ENCODE measurements around the gene EDNRA.
"Not testable (repeated sequence)": the region's sequence is repeated elsewhere in the genome, so short reads cannot be mapped to it uniquely, and the experiment has no call there.

Gene EDNRA

DNA sequence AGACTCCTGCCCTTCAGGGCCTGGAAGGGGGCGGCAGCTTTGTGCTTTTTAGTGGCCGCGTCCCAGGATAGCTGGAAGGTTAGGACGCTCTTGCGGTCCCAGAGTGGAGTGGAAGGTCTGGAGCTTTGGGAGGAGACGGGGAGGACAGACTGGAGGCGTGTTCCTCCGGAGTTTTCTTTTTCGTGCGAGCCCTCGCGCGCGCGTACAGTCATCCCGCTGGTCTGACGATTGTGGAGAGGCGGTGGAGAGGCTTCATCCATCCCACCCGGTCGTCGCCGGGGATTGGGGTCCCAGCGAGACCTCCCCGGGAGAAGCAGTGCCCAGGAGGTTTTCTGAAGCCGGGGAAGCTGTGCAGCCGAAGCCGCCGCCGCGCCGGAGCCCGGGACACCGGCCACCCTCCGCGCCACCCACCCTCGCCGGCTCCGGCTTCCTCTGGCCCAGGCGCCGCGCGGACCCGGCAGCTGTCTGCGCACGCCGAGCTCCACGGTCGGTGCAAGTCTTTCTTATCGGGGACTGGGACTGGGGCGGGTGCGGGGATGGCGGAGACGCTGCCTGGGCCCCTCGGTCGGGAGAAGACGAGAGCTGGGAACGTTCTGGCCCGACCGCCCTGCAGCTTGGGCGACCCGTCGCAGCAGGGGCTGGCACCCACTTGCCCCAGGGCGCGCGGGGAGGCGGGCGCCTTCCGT, at the start of gene EDNRA:
Gene EDNRA, plus strand, starts transcription at position 207 of the 686 bp plus-strand sequence. CDS start 4,585 bp downstream, outside the sequence.
- H3K4me3 ChIP-seq (replicated peaks; ENCODE audit: low read depth, low read length), result peak within 1 kb of the TSS; percentile 58
- peak; percentile 54 for DNase-seq (ENCODE audit: low read depth)
- TF ChIP-seq, protein P1, sequence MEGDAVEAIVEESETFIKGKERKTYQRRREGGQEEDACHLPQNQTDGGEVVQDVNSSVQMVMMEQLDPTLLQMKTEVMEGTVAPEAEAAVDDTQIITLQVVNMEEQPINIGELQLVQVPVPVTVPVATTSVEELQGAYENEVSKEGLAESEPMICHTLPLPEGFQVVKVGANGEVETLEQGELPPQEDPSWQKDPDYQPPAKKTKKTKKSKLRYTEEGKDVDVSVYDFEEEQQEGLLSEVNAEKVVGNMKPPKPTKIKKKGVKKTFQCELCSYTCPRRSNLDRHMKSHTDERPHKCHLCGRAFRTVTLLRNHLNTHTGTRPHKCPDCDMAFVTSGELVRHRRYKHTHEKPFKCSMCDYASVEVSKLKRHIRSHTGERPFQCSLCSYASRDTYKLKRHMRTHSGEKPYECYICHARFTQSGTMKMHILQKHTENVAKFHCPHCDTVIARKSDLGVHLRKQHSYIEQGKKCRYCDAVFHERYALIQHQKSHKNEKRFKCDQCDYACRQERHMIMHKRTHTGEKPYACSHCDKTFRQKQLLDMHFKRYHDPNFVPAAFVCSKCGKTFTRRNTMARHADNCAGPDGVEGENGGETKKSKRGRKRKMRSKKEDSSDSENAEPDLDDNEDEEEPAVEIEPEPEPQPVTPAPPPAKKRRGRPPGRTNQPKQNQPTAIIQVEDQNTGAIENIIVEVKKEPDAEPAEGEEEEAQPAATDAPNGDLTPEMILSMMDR (IDR thresholded peaks at IDR 0.05; ENCODE audit: low read length, missing control alignments), result no peak

DNA sequence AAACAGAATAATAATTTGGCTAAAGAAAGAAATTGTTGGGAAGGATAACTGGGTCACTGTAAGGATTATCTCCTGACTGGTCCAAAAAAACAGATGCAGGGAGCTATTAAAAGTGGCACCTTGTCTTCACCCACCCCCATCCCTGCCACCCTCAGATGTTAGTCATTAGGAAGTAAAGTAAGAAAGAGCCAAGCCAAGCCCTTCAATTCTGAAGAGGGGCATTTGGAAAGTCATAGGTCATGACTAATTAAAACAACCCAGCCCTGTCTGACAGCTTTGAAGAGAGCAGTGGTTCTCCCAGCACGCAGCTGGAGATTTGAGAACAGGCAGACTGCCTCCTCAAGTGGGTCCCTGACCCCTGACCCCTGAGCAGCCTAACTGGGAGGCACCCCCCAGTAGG, 46.5 kb upstream of the EDNRA start:
- DNase-seq (ENCODE audit: low read depth); H3K4me3 ChIP-seq (replicated peaks; ENCODE audit: low read depth, low read length): not testable (repeated sequence)

DNA sequence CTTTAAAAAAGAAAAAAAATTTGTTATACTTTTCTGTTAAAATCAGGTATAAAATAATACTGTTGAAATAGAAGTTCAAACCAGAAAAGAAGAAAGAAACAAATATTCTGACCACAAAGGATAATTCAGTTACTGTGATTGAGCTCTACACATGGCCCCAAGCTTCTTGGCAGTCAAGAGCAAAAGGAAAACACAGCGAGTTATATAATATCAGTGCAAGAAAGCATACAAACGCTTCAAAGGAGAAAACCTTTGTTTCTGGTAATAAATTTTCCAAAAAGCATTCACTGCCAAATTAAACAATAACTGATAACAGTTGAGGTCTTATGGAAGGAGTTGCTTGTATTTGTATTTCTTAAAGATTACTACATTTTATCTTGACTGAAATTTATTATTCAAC, 40.5 kb upstream of the EDNRA start:
- no peak overlapping the region for H3K4me3 ChIP-seq (replicated peaks; ENCODE audit: low read depth, low read length)
- peak; percentile 15 for DNase-seq (ENCODE audit: low read depth)
- TF ChIP-seq, protein P1 (IDR thresholded peaks at IDR 0.05; ENCODE audit: low read length, missing control alignments), result no peak

DNA sequence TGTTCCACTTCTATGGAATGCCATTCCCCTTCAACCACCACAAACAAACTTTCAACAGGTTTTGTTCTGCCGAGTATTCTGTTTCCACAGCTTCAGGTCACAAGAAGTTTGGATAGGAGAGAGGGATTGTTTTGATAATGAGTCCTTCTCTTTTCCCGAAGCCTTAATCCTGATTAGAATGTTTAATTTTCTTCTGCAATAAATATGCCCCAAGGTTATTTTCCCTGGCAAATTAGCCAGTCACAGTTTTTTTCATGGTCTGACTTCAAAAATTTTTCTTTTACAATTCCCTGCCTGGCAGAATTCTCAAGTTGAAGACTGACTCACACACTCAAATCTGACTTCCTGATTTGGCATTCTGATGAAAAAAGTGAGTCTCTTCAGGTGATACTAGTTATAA, 33.1 kb upstream of the EDNRA start:
- peak; percentile 10 for DNase-seq (ENCODE audit: low read depth)
- no peak overlapping the region for H3K4me3 ChIP-seq (replicated peaks; ENCODE audit: low read depth, low read length)

DNA sequence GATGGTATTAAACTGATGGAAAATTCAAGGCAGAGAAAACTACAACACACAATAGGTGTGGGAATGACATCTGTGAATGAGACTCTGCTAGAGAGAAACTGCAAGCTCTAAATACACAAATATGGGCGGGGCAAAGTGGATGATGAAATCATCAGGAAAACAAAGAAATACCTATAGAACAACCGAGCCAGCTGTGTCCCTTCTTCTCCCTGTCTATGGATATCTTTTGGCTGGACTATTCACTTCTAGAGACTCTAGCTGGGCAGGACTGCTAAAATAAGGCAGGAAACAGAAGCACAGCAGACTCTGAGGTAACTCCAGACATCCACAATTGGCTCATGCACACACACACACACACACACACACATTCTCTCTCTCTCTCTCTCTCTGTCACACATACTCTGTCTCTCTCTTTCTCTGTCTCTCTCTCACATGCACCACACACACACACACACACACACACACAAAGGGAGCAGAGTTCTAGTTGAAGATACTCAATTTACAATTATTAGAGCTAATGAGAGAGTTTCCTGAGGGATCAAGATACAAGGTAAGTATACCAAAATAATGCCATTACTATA, 27.2 kb upstream of the EDNRA start:
- H3K4me3 ChIP-seq (replicated peaks; ENCODE audit: low read depth, low read length), result no peak overlapping the region
- TF ChIP-seq, protein P1 (IDR thresholded peaks at IDR 0.05; ENCODE audit: low read length, missing control alignments), result no peak
- peak; percentile 96 for DNase-seq (ENCODE audit: low read depth)

More for the DNA sequence above, 33.1 kb upstream of the EDNRA start:
- TF ChIP-seq, protein P1 (IDR thresholded peaks at IDR 0.05; ENCODE audit: low read length, missing control alignments), result no peak

DNA sequence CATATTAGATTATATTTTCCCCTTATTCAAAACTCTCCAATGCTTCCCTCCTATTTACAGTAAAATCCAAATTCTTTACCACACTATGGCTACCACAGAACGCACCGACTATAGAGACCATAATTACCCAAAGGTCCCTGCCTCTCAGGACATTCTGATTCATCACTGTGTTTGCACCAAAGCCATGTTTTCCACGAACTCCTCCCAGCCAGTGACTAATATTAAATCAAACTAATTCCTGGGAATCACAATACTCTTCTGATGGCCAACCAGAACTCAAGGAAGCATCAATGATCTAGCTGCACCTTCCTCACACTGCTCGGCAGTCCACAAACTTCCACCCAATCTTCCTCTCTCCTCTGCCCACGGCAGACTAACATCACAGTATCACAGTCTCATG, 24.2 kb upstream of the EDNRA start:
- no peak for DNase-seq (ENCODE audit: low read depth)
- TF ChIP-seq, protein P1 (IDR thresholded peaks at IDR 0.05; ENCODE audit: low read length, missing control alignments), result no peak

DNA sequence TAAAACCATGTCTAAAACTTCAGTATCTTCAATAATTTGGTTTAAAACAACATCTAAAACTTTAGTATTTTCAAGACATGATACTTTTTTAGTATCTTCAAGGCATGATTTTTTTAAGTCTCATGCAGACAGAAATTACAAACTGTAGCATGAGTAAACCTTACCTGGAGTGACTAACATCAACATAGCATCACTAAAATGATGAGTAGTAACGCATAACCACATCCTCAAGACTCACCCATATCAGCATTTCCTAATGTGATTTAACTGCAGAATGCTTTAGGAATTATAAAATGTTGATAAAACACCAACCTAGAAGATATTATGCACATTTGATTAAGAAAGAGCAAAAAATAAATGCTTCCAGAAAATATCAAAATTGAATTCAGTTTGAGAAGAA, 19.7 kb upstream of the EDNRA start:
- TF ChIP-seq, protein P1 (IDR thresholded peaks at IDR 0.05; ENCODE audit: low read length, missing control alignments), result no peak
- no peak overlapping the region for H3K4me3 ChIP-seq (replicated peaks; ENCODE audit: low read depth, low read length)

More for the DNA sequence above, 24.2 kb upstream of the EDNRA start:
- no peak overlapping the region for H3K4me3 ChIP-seq (replicated peaks; ENCODE audit: low read depth, low read length)

More for the DNA sequence above, 19.7 kb upstream of the EDNRA start:
- no peak for DNase-seq (ENCODE audit: low read depth)
